Mucosa of descending colon (tissue), 3 donors: ENCODE results near the gene KCNQ1OT1. TPM values are rescaled to one million over a fixed set of nuclear protein-coding genes. Genes with fewer than 3 reads are reported as not detected.

Experiments used
- ATAC-seq: fragments of 200-7000 bp; cut with Tn5 transposase; one replicate; pipeline ENCODE4 v1.9.1; 2020; ENCODE audit warnings: mild to moderate bottlenecking, moderate library complexity
- DNase-seq, 3 donors: peaks; one replicate each; pipeline ENCODE4 v3.0.0-alpha.2; 2020
- H3K36me3 ChIP-seq: fragments of 200-600 bp; one replicate; pipeline ENCODE4 v1.8.0; 2021; ENCODE audit warnings: low read depth, mild to moderate bottlenecking
- H3K4me1 ChIP-seq: fragments of 200-600 bp; one replicate; pipeline ENCODE4 v1.8.0; 2021; ENCODE audit warnings: low read depth, mild to moderate bottlenecking
- H3K4me3 ChIP-seq: fragments of 200-600 bp; one replicate; pipeline ENCODE4 v1.8.0; 2021; ENCODE audit warnings: mild to moderate bottlenecking
- H3K9me3 ChIP-seq: fragments of 200-600 bp; one replicate; pipeline ENCODE4 v1.8.0; 2021; ENCODE audit warnings: mild to moderate bottlenecking
- CTCF ChIP-seq: fragments of 200-600 bp; IDR thresholded peaks from one replicate; pipeline ENCODE4 v1.8.0; 2022; ENCODE audit warnings: antibody characterized with exemption, mild to moderate bottlenecking
- intact Hi-C, 2 donors: fragments of 100-400 bp; cut with DNase I in 1 of 2; cut with micrococcal nuclease in 1 of 2; formaldehyde crosslinking; loops; one replicate each; pipeline versions ENCODE4 v1.11.0 to v1.11.1; 2022; cut with DNase I, micrococcal nuclease
- total RNA-seq, 3 donors: library from RNA; stranded (reverse); fragmentation: NEBNext Ultra II Directional in 2 of 3; extraction: Animal tissue kit (Norgen Biotek cat#: 25700) in 2 of 3; gene quantifications; one replicate each; pipeline versions ENCODE4 v1.2.1 to v1.2.4, GENCODE V29; 2021 to 2023
- donor health status: DM: no; HTN: no; CAD: no; lungs with moderate emphysema.
- donor health status: DM: no; HTN: no; CAD: no.
- donor health status: DM: no; HTN: yes; CAD: no.

The KCNQ1OT1 gene
- total RNA-seq, 3 donors from 2014 or later, result 1.5 to 1.7 (median 1.7) TPM

- no peak for ATAC-seq
- TF ChIP-seq CTCF, result no peak
- H3K9me3 ChIP-seq, result no peaks in the 10 kb centered on the region
- H3K36me3 ChIP-seq, result no peaks in the 10 kb centered on the region
- intact Hi-C loops, result no loop called here
- DNase-seq, result peak in 2 of 3 donors; percentile 13 to 34
- H3K4me1 ChIP-seq, result peaks cover 9% of the 10 kb centered on the region
- H3K4me3 ChIP-seq, result no peak overlapping the region
Observed at GRCh38 chr11:2571598-2572281, 128.1 kb downstream of the KCNQ1OT1 start.

GRCh38 chr11:2570841-2571597 is 128.8 kb downstream of the KCNQ1OT1 start:
- TF ChIP-seq CTCF, result no peak
- peak in 2 of 3 donors; percentile 18 to 46 for DNase-seq
- Histone ChIP-seq H3K4me1 (peaks cover 12% of the 10 kb centered on the region), H3K4me3 (no peak overlapping the region), H3K9me3 (no peaks in the 10 kb centered on the region), H3K36me3 (no peaks in the 10 kb centered on the region)
- intact Hi-C loops, result no loop called here
- no peak for ATAC-seq

- TF ChIP-seq CTCF, result no peak
- intact Hi-C loops, result no loop called here
- Histone ChIP-seq H3K36me3 (no peaks in the 10 kb centered on the region), H3K4me1 (peaks cover 10% of the 10 kb centered on the region), H3K4me3 (no peak overlapping the region), H3K9me3 (no peaks in the 10 kb centered on the region)
- ATAC-seq (no peak), DNase-seq (peak in 2 of 3 donors; percentile 18 to 34)
Observed at GRCh38 chr11:2570211-2570811, 129.5 kb downstream of the KCNQ1OT1 start.

GRCh38 chr11:2569731-2570210 is 130.0 kb downstream of the KCNQ1OT1 start:
- intact Hi-C loops, result no loop called here
- no peak overlapping the region for H3K4me3 ChIP-seq
- no peak for ATAC-seq
- no peak for TF ChIP-seq CTCF
- H3K36me3 ChIP-seq, result no peaks in the 10 kb centered on the region
- H3K9me3 ChIP-seq, result no peaks in the 10 kb centered on the region
- peaks cover 4% of the 10 kb centered on the region for H3K4me1 ChIP-seq
- DNase-seq, result peak in 2 of 3 donors; percentile 19 to 28

- no peak for TF ChIP-seq CTCF
- no peaks in the 10 kb centered on the region for H3K9me3 ChIP-seq
- H3K36me3 ChIP-seq, result no peaks in the 10 kb centered on the region
- no peak overlapping the region for H3K4me3 ChIP-seq
- peaks cover 4% of the 10 kb centered on the region for H3K4me1 ChIP-seq
- no peak for ATAC-seq
- intact Hi-C loops, result no loop called here
- peak in 2 of 3 donors; percentile 26 to 45 for DNase-seq
Observed at GRCh38 chr11:2569321-2569721, 130.5 kb downstream of the KCNQ1OT1 start.
